GM12872 (cell line): ENCODE data around the gene DPYD.

Experiments
- TF ChIP-seq, protein P1 (sequence below): IDR thresholded peaks from 3 replicates; pipeline ENCODE4 v1.5.1; 2011; ENCODE audit warnings: low read depth, mild to moderate bottlenecking, low read length, moderate library complexity; ENCODE audit not compliant: insufficient read depth

Gene DPYD

DNA sequence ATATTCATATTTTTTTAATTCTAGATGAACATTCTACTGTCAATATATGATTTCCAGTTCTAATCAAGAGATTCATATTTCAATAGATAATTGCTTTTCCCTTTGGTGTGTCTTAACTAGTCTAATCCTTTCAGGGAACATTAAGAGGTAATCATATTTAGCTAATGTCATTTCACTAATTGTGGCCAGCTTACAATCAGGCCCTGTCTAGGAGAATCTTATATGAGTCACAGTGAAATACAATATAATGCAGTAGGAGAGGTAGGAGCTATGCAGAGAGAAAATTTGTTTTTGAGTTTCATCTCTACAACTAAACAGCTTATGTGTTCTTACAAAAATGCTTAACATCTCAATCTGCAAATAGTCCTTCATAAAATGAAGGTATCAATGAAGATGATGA lies 85.9 kb downstream of the DPYD start:
- TF ChIP-seq, protein P1, sequence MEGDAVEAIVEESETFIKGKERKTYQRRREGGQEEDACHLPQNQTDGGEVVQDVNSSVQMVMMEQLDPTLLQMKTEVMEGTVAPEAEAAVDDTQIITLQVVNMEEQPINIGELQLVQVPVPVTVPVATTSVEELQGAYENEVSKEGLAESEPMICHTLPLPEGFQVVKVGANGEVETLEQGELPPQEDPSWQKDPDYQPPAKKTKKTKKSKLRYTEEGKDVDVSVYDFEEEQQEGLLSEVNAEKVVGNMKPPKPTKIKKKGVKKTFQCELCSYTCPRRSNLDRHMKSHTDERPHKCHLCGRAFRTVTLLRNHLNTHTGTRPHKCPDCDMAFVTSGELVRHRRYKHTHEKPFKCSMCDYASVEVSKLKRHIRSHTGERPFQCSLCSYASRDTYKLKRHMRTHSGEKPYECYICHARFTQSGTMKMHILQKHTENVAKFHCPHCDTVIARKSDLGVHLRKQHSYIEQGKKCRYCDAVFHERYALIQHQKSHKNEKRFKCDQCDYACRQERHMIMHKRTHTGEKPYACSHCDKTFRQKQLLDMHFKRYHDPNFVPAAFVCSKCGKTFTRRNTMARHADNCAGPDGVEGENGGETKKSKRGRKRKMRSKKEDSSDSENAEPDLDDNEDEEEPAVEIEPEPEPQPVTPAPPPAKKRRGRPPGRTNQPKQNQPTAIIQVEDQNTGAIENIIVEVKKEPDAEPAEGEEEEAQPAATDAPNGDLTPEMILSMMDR: no peak

DNA sequence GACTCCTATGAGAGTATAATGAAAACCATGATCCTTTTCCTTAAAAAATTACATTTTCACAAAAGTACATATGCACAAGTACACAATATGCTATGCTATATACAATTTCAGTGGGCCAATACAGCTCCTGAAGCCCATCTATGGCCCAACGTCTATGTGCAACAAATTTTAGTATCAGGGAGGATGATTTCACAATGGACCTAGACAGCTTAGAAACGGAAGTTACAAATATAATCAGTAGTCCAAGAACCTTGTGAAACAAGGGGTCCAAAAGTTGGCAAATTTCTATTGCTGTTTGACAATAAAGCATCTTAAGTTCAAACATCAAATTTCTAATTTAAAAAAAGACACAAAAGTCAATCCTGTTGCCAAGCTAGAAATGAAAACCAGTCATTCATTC lies 87.0 kb downstream of the DPYD start:
- TF ChIP-seq, protein P1: no peak

DNA sequence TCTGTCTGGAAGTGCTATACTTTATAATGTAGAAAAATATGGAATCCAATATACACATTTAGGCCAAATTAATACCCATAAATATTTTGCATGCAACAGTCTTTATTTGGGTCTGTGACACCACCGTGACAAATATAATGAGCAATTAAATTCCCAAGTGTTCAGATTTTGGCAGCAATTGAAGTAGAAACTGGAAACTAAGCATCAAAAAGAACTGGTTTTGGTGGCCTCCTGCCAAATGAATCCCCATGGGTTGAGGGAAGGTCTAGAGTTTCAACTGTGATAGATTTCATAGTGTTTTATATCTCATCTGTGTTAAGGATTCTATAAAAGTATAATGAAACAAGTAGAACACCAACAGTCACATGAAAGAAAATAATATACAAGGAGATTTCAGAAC lies 88.4 kb downstream of the DPYD start:
- TF ChIP-seq, protein P1: no peak

DNA sequence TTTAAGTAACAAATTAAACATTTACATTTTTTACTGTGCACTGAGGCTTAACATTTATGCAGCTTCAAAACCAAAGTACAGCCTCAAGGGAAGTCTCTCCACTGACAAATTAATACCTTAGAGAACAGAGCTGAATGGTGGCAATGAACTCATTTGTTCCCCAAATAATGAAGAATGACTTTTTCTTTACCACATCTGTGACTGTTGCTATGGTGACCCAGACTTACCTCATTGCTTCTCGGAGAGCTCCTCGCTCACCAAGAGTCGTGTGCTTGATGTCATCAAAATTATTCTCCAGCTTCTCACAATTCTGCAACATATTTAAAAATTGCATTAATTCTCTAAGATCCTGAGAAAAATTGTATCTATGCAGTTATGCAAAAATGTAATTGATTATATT lies 92.9 kb downstream of the DPYD start:
- TF ChIP-seq, protein P1: no peak

DNA sequence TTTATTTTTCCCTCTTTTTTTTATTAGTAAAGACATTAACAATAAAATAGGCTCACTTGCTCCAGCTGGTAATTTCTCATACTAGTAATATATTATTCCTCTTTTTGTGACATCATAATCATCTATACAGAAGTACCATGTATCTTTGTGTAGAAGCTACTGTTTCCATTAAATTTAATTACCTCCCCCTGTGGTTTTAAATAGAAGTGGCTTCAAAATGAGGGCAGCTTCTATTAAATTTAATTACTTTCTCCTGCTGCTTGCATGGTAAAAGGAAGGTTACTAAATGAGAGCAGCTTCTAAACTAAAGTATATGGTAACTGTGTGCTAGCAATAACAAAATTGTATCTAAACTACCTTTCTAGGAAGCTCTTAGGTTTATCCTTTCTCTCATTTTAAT lies 94.0 kb downstream of the DPYD start:
- TF ChIP-seq, protein P1: no peak

DNA sequence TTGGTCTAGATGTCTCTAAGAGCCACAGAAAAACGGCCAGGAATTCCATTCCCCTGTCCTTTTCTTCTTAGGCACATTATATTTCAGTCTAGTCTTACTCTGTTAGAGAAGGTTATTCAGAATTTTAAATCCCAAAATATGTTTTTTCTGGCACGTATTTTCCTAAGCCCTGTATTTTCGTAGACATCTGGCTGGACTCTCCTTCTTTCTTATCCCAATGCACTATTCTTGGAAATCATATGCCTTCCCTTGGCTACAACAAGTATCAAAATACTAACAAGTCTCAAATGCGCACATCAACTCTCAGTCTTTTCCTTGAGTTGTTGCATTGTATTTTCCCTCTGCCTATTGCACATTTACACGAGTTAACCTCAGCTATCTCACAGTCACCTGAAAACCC lies 96.2 kb downstream of the DPYD start:
- TF ChIP-seq, protein P1: no peak

DNA sequence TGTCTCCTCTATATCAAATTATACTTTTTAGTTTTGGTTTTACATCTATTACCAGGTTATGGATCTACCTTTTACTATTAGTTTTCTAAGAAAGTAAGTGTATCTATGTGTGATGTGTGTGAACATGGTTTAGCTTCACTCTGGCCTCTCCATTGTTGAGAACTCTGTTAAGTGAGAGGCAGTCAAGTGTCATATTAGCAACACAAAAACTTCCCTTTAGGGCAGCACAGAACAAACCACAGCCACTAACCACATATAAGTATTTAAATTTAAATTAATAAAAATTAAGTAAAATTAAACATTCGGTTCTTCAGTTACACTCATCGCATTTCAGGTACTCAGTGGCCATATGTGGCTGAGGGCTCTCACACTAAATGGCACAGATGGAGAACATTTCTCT lies 96.6 kb downstream of the DPYD start:
- TF ChIP-seq, protein P1: no peak
